Measurements from ENCODE around the gene SLC35F1. TPM values are rescaled to one million over a fixed set of nuclear protein-coding genes. Genes with fewer than 3 reads are reported as not detected.

The SLC35F1 gene
- total and polyA plus RNA-seq, 2 donors (not counting 1 experiment from before 2014, with no cell fraction given), result not detected

DNA sequence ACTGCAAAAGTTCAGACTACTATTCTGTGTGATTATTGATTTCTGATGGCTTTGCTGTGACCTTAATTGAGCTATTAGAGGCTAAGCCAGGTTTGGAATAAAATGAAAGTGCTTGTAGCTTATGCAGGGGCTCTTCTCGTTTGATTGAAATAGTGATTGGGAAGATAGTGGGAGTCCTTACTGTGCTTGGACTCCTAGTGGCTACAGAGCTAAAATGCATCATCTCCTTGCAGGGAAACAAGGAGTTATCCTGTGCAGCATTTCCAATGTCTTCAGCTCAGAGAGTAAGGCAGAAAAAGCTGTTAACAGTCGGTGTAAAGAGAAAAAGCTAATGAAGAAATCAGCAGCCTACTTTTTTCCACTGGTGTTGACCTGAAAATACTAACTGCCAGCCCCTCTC, 173.5 kb downstream of the SLC35F1 start:
- H3K27ac ChIP-seq (ENCODE audit: low read length in 2 of 2), result no peak overlapping the region
- Mint-ChIP-seq H3K4me3 (no peak overlapping the region), H3K27ac (no peak overlapping the region), H3K27me3 (no peaks in the 10 kb centered on the region), H3K9me3 (ENCODE audit: insufficient read depth) (no peaks in the 10 kb centered on the region), H3K4me1 (no peaks in the 10 kb centered on the region)
- no peaks in the 10 kb centered on the region for H4K20me1 ChIP-seq (ENCODE audit: control insufficient read depth, insufficient read depth, low read length, poor library complexity, severe bottlenecking)
- no peak overlapping the region for H2AFZ ChIP-seq (ENCODE audit: insufficient read depth, low read depth, low read length, poor library complexity, severe bottlenecking)
- H3K4me2 ChIP-seq (replicated peaks; ENCODE audit: low read depth, low read length, poor library complexity, severe bottlenecking), result no peak overlapping the region
- no peak overlapping the region for H3K4me3 ChIP-seq (ENCODE audit: control extremely low read depth in 1 of 5, extremely low read depth in 1 of 5, insufficient read depth in 1 of 5, low read depth in 2 of 5, low read length in 4 of 5)
- ChIA-PET POLR2A (no interaction called here), CTCF (no interaction called here)
- H3K9ac ChIP-seq (ENCODE audit: low read length), result no peak overlapping the region
- no peaks in the 10 kb centered on the region for H3K27me3 ChIP-seq (replicated peaks in 1 of 4; ENCODE audit: control extremely low read depth in 1 of 4, control insufficient read depth in 3 of 4, insufficient read depth in 4 of 4, low read length in 3 of 4)
- TF ChIP-seq, protein P1, sequence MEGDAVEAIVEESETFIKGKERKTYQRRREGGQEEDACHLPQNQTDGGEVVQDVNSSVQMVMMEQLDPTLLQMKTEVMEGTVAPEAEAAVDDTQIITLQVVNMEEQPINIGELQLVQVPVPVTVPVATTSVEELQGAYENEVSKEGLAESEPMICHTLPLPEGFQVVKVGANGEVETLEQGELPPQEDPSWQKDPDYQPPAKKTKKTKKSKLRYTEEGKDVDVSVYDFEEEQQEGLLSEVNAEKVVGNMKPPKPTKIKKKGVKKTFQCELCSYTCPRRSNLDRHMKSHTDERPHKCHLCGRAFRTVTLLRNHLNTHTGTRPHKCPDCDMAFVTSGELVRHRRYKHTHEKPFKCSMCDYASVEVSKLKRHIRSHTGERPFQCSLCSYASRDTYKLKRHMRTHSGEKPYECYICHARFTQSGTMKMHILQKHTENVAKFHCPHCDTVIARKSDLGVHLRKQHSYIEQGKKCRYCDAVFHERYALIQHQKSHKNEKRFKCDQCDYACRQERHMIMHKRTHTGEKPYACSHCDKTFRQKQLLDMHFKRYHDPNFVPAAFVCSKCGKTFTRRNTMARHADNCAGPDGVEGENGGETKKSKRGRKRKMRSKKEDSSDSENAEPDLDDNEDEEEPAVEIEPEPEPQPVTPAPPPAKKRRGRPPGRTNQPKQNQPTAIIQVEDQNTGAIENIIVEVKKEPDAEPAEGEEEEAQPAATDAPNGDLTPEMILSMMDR (IDR thresholded peaks at IDR 0.05), result no peak
- no peaks in the 10 kb centered on the region for H3K36me3 ChIP-seq (replicated peaks in 1 of 2; ENCODE audit: control extremely low read depth in 1 of 2, control insufficient read depth in 1 of 2, extremely low read depth in 1 of 2, insufficient read depth in 2 of 2, low read length in 1 of 2)
- H3K4me1 ChIP-seq (ENCODE audit: control insufficient read depth in 2 of 2, insufficient read depth in 2 of 2, low read length in 2 of 2), result no peaks in the 10 kb centered on the region
- no peak for DNase-seq
- WGBS (ENCODE audit: insufficient coverage), result 67% methylated on average over 1 of the region's 2 CpGs
- H3K79me2 ChIP-seq (ENCODE audit: control insufficient read depth, insufficient read depth, low read length), result no peaks in the 10 kb centered on the region
- intact Hi-C loops (cut with micrococcal nuclease), result no loop called here
- H3K9me3 ChIP-seq (ENCODE audit: control extremely low read depth in 1 of 3, control insufficient read depth in 2 of 3, insufficient read depth in 1 of 3, low read length in 2 of 3), result no peaks in the 10 kb centered on the region
- ATAC-seq (ENCODE audit: low read depth), result no peak

DNA sequence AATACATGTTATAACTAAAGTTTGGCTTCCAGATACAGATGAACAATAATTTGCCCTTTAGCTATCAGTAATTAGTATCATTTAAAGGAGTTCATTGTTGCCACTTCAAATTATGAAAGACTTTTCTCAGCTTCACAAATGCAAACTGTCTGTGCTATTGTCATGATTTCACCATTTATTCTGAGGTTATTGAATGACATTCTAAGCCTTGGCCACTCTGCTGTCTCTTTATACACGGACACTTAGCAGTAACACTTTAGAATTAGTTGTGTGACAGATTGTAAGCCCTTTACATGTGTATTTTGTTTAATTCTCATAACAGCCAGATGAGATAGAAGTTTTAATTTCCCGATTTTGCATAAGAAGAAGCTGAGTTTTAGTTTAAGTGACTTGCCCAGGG, 176.6 kb downstream of the SLC35F1 start:
- H3K27ac ChIP-seq (ENCODE audit: low read length in 2 of 2), result no peak overlapping the region
- H3K9me3 Mint-ChIP-seq (ENCODE audit: insufficient read depth), result no peaks in the 10 kb centered on the region
- no peaks in the 10 kb centered on the region for H3K79me2 ChIP-seq (ENCODE audit: control insufficient read depth, insufficient read depth, low read length)
- no CpG with 5 or more reads among the region's 2 CpGs for WGBS (ENCODE audit: insufficient coverage)
- ChIA-PET POLR2A (no interaction called here), CTCF (no interaction called here)
- H3K27me3 Mint-ChIP-seq, result no peaks in the 10 kb centered on the region
- no peak for TF ChIP-seq EZH2 (IDR thresholded peaks at IDR 0.05; ENCODE audit: borderline replicate concordance, insufficient read depth, low read depth, low read length, poor library complexity, severe bottlenecking)
- H3K4me1 Mint-ChIP-seq, result no peaks in the 10 kb centered on the region
- no peaks in the 10 kb centered on the region for H3K4me1 ChIP-seq (ENCODE audit: control insufficient read depth in 2 of 2, insufficient read depth in 2 of 2, low read length in 2 of 2)
- no peaks in the 10 kb centered on the region for H4K20me1 ChIP-seq (ENCODE audit: control insufficient read depth, insufficient read depth, low read length, poor library complexity, severe bottlenecking)
- no peak overlapping the region for H2AFZ ChIP-seq (ENCODE audit: insufficient read depth, low read depth, low read length, poor library complexity, severe bottlenecking)
- intact Hi-C loops (cut with micrococcal nuclease), result no loop called here
- ATAC-seq (ENCODE audit: low read depth) (no peak), DNase-seq (no peak)
- H3K27ac Mint-ChIP-seq, result no peak overlapping the region
- no peaks in the 10 kb centered on the region for H3K9me3 ChIP-seq (ENCODE audit: control extremely low read depth in 1 of 3, control insufficient read depth in 2 of 3, insufficient read depth in 1 of 3, low read length in 2 of 3)
- H3K36me3 ChIP-seq (replicated peaks in 1 of 2; ENCODE audit: control extremely low read depth in 1 of 2, control insufficient read depth in 1 of 2, extremely low read depth in 1 of 2, insufficient read depth in 2 of 2, low read length in 1 of 2), result no peaks in the 10 kb centered on the region
- no peak overlapping the region for H3K4me3 ChIP-seq (ENCODE audit: control extremely low read depth in 1 of 5, extremely low read depth in 1 of 5, insufficient read depth in 1 of 5, low read depth in 2 of 5, low read length in 4 of 5)
- no peak overlapping the region for H3K9ac ChIP-seq (ENCODE audit: low read length)
- no peaks in the 10 kb centered on the region for H3K27me3 ChIP-seq (replicated peaks in 1 of 4; ENCODE audit: control extremely low read depth in 1 of 4, control insufficient read depth in 3 of 4, insufficient read depth in 4 of 4, low read length in 3 of 4)
- no peak overlapping the region for H3K4me2 ChIP-seq (replicated peaks; ENCODE audit: low read depth, low read length, poor library complexity, severe bottlenecking)
- no peak overlapping the region for H3K4me3 Mint-ChIP-seq
